ENCODE results near the gene PGBD1.

- TF ChIP-seq CTCF (IDR thresholded peaks at IDR 0.05), result no peak
- no peak for TF ChIP-seq POLR2A (IDR thresholded peaks at IDR 0.05)
Measured at GRCh38 chr6:28326371-28326948, 45.1 kb downstream of the PGBD1 start.
